Heart left ventricle (tissue), 13 donors: ENCODE measurements around the gene ATXN7.

ENCODE experiments used
- CTCF ChIP-seq, 12 donors: fragments of 200-600 bp; sonication (generic) in 4 of 12; IDR thresholded peaks; one replicate each; pipeline versions ENCODE4 v1.5.0 to v1.8.0; 2018 to 2022; ENCODE audit warnings: antibody characterized with exemption in 12 of 12, mild to moderate bottlenecking in 5 of 12
- POLR2A ChIP-seq, 2 donors: fragments of 450-650 bp; IDR thresholded peaks; one replicate each; pipeline ENCODE4 v1.6.1; 2017; ENCODE audit warnings: antibody characterized with exemption in 2 of 2, mild to moderate bottlenecking in 2 of 2, moderate library complexity in 2 of 2
- donor health status: ischemic (EF 13 %, LVEDD 7.1; RV severe dilation, severe dysfunction).
- donor health status: DM: no; HTN: yes; CAD: no.
- donor health status: DM: no; HTN: no; CAD: no.
- donor health status: ischemic (EF 25% LVEDD 6.9; RV normal size, moderate dysfunction).
- donor health status: ischemic (EF 25% LVEDD 5.7; RV mildly dilated, moderate dysfunction).
- donor health status: ischemic (EF 35%, LVEDD 5.7; RV mildly dilated, moderate dysfunction).
- donor health status: nonischemic (EF 11% LVEDD 7.7; RV severe dilation, severe dysfunction).
- donor health status: DM: yes; HTN: yes; CAD: no.
- donor health status: PGD.
- donor health status: ischemic (EF 29% LVEDD 5.4; RV normal size, mild dysfunction).
- donor health status: nonischemic (EF 23%, LVEDD 6.1; RV moderate dilation, normal function).

GRCh38 chr3:63990204-63990603 is 126.5 kb downstream of the ATXN7 start:
- no peak for TF ChIP-seq CTCF (IDR thresholded peaks at IDR 0.05)
- TF ChIP-seq POLR2A (IDR thresholded peaks at IDR 0.05): no peak
